LNCAP (cell line): ENCODE results near the gene CDH15.

Experiments used
- CTCF ChIP-seq: fragments of 450-650 bp; IDR thresholded peaks from 2 replicates; pipeline ENCODE4 v1.5.1; 2017; ENCODE audit warnings: mild to moderate bottlenecking

CDH15 gene

DNA sequence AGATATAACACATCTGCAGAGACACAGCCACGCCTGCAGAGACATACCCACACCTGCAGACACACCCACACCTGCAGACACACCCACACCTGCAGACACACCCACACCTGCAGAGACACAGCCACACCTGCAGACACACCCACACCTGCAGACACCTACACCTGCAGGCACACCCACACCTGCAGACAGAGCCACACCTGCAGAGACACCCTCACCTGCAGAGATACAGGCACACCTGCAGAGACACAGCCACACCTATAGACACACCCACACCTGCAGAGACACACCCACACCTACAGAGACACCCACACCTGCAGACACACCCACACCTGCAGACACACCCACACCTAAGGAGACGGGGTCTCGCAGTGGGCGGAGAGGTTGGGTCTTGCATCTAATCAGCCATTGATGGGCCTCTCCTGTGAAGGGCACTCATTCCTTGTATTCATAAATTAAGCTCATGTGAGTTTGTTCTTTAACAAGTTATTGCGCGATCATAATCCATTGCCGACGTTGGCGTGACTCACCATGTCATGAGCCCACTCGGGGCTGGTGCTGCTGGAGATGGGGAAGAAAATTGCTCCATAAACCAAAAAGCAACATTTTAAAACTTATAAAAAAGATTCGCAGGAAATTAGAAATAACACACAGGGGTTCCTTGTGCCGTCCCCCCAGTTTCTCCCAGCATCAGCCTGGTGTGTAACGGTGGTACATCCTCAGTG, 28.9 kb upstream of the CDH15 start:
- no peak for TF ChIP-seq CTCF

DNA sequence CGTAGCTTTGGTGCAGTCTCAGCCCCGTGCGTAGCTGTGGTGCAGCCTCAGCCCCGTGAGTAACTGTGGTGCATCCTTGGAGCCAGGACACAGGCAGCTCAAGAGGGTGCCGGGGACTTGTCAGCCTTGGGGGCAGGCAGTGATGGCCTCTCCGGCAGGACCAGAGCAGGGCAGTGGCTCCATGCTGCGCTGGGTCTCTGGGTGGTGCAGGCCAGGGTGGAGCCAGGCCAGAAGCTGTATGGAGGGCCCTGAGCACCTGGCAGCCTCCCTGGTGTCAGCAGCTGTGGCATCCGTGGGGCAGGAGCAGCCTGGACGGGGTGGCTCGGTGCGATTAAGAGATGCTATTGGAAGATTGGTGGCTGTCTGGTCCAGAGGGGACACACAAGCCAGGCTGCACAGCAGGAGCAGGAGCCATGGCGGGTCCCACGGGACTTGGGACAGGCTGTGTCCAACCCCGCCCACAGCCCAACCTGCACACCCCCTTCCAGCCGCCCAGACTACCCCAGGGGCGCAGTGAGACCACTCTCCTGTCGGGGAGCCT, 28.3 kb upstream of the CDH15 start:
- no peak for TF ChIP-seq CTCF

DNA sequence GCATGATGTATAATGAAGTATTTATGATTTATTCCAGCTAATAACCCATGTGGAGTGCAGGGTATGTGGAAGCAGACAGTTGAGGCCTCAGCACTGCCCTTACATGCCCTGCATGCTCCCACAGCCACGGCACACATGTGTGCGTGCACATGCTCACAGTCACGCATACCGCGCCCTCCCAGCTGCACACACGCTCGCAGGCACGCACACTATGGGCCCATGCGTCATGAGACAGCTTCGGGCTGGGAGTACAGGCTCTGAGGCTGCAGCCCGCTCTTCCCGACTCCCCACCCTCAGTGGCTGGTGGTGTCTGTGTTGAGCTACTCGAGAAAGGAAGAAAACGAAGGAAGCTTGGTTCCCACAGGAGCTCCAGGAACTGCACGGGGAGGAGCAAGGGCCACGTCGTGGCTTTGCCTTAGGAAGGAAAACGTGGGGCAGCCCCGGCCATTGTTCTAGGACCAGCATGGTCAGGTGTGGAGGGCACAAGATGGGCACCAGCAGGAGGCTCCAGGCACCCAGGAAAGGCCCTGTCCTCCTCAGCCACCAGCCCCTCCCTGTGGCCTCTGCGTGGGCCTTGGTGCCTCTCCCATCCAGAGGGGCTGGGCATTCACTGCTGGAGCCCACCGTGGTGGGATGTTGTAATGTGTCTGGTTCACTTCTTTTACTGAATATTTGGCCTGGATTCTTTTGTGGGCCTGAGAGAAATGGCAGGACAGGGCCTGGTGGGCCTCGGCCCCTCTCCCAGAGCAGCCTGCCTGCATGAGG, 27.5 kb upstream of the CDH15 start:
- no peak for TF ChIP-seq CTCF

DNA sequence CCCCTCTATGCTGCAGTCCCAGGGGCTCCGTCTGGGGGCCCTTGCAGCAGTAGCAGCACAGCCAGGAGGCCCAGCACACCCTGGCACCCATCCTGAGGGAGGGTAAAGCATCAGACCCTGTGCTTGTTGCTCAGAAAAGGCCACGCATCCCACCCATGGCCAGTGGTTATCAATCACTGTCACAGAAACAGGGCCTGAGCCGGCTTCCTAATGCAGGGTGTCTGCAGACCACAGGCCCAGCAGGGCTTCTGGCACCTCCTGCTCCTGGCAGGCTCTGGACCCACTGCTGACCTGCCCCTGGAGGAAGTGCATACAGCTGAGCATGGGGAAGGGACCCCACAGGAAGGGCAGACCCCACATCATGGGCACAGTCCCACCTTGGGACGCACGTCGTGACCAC, 26.9 kb upstream of the CDH15 start:
- no peak for TF ChIP-seq CTCF

DNA sequence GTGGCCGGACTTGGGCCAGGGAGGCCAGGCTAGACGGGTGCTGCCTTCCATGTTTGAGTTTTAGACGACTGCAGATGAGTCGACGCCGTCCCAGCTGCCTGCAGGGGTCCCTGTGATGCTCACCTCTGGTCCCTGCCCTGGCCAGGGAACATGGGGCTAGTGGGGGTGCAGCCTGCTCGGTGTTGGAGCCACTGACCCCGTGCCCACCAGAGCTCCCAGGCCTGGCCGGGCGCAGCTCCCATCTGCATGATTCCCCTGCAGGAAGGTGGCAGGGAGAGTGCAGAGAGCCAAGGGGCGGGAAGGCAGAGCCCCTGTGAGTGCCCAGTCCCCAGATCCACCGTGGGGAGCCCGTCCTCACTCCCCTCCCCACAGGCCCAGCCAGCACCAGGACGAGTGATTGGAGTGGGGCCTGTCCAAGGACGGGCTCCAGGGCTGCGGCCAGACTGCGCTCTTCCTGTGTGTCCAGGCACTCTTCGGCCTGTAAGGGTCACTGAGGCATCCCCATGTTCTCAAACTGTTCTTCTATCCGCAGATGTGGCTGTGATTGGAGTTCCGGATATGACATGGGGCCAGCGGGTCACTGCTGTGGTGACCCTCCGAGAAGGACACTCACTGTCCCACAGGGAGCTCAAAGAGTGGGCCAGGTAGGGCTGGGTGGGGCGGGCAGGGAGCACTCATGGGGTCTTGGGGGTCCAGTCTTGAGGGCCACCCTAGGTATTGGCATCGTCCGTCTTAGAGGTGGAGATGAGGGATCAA, 26.0 kb upstream of the CDH15 start:
- no peak for TF ChIP-seq CTCF

- no peak for TF ChIP-seq CTCF
These were observed 25.1 kb upstream of the CDH15 start for GRCh38 chr16:89146211-89147005.
